ENCODE measurements around the gene EPS8L2.
A peak's percentile ranks its signal among the peaks of the same experiment; 100 is the strongest.

Gene EPS8L2

DNA sequence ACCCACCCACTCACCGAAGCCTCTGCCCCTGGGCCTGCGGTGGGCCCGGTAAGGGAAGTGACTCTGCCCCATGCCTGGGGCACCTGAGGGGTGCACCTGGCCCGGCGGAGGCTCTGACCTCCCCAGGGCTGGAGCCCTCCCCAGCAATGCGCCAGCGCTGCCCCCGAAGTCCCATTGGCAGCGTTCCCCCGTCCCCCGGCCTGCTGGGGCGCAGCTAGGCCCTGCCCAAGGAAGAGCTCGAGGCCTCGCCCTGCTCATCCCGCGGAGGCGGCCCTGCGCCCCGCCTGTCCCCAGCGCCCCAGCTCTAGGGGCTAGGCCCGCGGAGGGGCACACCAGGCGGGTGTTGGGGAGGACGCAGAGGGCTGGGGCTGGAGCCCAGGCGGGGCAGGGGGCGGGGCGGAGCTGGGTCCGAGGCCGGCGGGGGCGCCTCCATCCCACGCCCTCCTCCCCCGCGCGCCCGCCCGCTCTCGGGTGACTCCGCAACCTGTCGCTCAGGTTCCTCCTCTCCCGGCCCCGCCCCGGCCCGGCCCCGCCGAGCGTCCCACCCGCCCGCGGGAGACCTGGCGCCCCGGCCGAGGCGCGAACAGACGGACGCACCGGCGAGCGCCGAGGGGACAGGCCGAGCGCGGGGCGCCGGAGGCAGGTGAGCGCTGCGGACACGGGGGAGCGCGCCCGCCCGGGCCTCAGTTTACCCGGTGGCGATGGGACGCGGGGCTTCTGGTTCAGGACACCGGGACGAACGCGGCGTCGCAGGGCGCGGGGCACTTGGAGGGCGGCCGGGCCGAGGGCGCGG lies at the start of gene EPS8L2:
Gene EPS8L2, plus strand, starts transcription at position 586 of the 793 bp plus-strand sequence. CDS start 3,177 bp downstream, outside the sequence.
- FAIRE-seq: no peak
- no peak for DNase-seq (ENCODE audit: insufficient read length, low spot score)

DNA sequence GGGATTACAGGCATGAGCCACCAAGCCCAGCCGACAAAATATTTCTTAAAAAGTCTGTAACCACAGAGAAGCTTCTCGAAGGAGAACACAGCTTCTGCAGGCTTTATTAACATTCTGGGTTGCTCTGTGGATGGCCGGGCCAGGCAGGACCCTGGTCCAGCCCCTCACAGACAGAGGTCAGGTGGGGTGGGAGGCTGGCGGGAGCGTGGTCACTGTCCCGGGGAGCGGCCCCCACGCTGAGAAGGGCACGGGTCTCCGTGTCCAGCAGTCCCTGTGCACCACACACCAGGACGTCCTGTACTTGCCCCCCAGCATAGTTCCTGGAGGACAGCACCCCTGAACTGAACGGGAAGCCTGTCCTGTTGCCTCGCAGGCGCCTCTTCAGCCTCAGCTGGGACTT lies 49.6 kb upstream of the EPS8L2 start:
- no peak for DNase-seq (ENCODE audit: insufficient read length, low spot score)
- FAIRE-seq: no peak

DNA sequence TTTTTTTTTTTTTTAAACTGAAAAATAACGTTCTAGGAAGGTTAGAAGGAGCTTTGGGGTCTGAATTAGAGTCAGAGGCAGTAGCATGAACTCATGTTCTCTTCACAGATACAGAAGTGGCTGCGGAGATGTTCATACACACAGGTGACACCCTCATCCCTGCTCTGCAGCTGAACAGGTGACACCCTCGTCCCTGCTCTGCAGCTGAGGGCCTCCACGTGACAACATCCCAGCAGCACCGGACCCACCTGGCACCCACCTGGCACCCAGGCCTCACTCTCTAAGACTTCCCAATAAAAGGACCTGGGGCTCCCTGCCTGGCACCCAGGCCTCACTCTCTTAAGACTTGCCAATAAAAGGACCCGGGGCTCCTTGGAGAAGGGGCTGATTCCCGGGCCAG lies 49.2 kb upstream of the EPS8L2 start:
- no peak for FAIRE-seq
- no peak for DNase-seq (ENCODE audit: insufficient read length, low spot score)

GRCh38 chr11:657691-658126 lies 48.3 kb upstream of the EPS8L2 start:
- DNase-seq (ENCODE audit: insufficient read length, low spot score): no peak
- FAIRE-seq: no peak

DNA sequence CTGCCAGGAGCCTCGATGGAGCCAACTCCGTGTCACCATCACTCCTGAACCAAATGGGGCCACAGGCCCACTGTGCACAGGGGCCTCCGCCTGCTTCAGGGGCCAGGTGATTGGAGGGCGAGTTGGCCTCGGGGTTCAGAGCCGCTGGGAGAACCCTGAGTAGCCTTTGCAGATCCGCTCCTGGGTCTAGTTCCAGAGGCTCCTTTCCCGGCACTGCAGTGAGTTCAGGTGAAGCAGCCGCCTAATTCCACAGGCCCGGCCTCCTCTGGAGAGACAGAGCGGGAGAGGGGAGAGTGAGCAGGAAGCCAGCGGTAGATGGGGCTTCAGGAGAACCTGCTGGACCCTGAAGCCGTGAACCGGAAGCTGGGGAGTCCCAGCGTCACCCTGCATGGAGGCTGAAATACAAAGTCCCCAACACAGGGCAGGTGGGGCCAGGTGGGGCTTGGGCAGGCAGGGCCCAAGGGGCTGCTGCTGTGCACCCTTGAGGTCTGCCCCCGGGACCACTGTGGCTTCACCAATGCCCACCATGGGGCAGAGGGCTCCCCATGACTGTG lies 46.4 kb upstream of the EPS8L2 start:
- FAIRE-seq (no peak), DNase-seq (ENCODE audit: insufficient read length, low spot score) (no peak)

DNA sequence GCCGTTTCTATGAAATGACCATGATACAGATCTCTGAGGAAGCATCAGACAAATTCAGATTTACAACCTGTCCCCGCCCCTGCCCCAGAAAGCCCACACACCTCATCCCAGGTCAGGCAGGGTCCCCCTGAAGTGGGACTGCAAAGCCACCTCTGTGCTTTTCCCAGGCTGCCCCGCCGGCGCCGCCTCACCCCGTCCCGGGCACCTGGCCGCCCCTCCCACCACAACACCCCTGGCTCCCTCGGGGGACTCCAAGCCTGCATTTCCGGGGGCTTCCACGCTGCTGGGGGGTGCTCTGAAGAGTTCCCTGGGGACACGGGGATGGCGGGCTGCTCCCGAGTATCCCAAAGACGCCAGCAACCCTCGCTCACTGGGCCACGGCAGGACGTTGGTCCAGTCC lies 45.8 kb upstream of the EPS8L2 start:
- FAIRE-seq (no peak), DNase-seq (ENCODE audit: insufficient read length, low spot score) (no peak)

- no peak for DNase-seq (ENCODE audit: insufficient read length, low spot score)
- FAIRE-seq: no peak
Measured at GRCh38 chr11:660681-661444, 45.2 kb upstream of the EPS8L2 start.

GRCh38 chr11:662689-663274 lies 43.2 kb upstream of the EPS8L2 start:
- DNase-seq (ENCODE audit: insufficient read length, low spot score) (no peak), FAIRE-seq (peak; percentile 62)

DNA sequence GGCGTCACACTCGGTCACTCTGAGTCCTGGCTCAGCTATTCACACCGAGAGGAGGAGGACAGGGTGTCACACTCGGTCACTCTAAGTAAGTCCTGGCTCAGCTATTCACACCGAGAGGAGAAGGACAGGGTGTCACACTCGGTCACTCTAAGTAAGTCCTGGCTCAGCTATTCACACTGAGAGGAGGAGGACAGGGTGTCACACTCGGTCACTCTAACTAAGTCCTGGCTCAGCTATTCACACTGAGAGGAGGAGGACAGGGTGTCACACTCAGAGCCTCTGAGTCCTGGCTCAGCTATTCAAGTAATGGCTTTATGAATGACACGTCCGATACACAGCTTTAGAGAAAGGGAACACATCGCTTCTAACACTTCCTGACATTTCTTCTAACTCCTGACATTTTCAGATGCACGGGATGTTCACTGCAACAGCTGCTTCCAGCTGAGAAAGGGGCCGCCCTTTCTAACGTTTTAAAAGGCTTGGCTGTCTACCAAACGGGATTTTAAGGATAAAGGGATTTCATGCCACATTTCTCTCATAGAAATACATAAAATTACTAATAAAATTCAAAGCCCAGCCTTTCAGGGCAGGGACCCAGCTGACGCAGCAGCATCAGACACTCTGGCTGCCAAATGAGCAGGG lies 40.8 kb upstream of the EPS8L2 start:
- DNase-seq (ENCODE audit: insufficient read length, low spot score) (no peak), FAIRE-seq (no peak)

DNA sequence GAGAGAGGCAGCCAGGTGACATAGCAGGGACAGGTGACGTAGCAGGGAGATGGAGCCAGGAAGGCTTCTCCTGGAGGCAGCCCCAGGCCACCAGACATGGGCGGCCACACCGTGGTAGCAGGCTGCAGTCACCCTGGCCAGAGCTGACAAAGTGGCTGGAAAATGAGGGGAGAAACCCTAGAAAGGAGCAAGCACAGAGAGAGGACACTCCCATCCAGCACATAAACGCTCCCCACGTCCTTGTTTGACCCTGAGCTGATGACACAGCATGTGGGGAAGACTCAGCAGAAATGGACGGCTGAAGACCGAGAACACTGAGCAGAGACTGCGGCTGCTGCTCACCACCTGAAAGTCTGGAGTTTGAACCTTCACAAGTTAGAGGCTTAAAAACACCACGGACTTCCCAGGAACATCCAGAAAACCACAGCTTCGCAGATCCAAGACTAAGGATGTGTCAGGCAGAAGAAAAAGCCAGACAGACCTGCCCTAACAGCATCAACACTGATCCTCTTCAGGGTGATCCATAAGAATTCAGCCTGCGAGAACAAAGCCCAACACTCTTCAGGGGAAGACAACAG lies 40.2 kb upstream of the EPS8L2 start:
- DNase-seq (ENCODE audit: insufficient read length, low spot score) (no peak), FAIRE-seq (no peak)

DNA sequence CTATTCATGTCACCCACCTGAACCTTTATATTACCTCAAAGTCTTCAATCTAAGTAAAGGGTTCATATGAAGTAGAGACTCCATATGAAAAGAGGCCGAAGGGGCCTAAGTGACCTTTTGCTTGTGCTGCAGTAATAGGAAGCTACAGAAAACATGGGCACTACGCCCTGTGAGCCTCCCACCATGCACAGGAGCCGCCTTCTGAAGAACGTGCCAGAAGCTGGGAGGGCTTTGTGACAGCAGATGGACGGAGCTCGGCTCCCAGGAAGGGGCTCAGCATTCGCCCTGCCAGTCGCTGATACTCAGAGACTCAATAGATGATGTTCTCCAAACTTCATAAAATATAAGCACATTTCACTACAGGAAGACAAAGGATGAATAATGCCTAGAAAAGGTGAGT lies 32.2 kb upstream of the EPS8L2 start:
- DNase-seq (ENCODE audit: insufficient read length, low spot score) (no peak), FAIRE-seq (no peak)

- no peak for DNase-seq (ENCODE audit: insufficient read length, low spot score)
- FAIRE-seq: no peak
Measured at GRCh38 chr11:674406-674805, 31.6 kb upstream of the EPS8L2 start.

DNA sequence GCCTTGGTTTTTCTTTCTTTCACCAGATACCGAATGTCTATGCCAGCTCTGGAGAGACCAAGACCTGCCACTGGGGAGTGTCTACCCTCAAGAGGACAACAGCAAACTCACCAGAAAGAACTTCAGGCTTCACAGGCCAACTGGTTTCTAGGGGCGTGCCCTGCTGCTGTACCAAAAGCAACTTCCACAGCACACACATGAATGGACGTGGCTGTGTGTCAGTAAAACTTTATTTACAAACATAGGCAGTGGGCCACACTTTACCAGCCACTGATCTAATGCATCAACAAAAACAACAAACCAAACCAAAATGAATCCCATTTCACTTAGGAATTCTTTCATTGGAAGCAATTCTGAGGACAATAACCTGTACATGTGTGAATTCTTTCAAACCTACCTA lies 27.7 kb upstream of the EPS8L2 start:
- FAIRE-seq: no peak
- no peak for DNase-seq (ENCODE audit: insufficient read length, low spot score)

GRCh38 chr11:679271-680207 lies 26.5 kb upstream of the EPS8L2 start:
- no peak for FAIRE-seq

GRCh38 chr11:680476-680875 lies 25.6 kb upstream of the EPS8L2 start:
- no peak for DNase-seq (ENCODE audit: insufficient read length, low spot score)

More at GRCh38 chr11:679271-680207, 26.5 kb upstream of the EPS8L2 start:
- DNase-seq (ENCODE audit: insufficient read length, low spot score): no peak

GRCh38 chr11:680970-681369 lies 25.1 kb upstream of the EPS8L2 start:
- FAIRE-seq: no peak
- DNase-seq (ENCODE audit: insufficient read length, low spot score): no peak

More at GRCh38 chr11:680476-680875, 25.6 kb upstream of the EPS8L2 start:
- no peak for FAIRE-seq

- DNase-seq (ENCODE audit: insufficient read length, low spot score) (no peak), FAIRE-seq (no peak)
Measured at GRCh38 chr11:686451-687243, 19.4 kb upstream of the EPS8L2 start.

GRCh38 chr11:687751-688150 lies 18.3 kb upstream of the EPS8L2 start:
- DNase-seq (ENCODE audit: insufficient read length, low spot score) (no peak), FAIRE-seq (no peak)

DNA sequence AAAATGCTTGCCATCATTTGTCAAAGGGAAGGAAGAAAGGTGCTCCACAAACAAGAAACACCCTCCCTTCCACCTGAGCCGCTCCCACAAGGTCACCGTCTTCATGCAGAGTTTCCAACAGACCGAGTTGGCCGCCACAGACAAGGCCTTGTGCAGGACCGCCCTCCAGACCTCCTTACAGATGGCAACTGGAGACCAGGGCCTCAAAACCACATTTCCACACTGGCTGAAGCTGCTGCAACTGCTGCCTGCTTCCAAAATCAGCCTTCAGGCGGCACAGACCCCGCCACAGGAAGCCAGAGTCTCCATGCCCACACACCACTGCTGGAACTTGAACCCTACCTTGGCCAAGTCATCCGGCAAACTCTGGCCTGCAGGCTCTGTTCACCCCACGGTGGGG lies 17.4 kb upstream of the EPS8L2 start:
- no peak for FAIRE-seq
- DNase-seq (ENCODE audit: insufficient read length, low spot score): no peak
